Gastroesophageal sphincter (tissue), 4 donors: ENCODE data around the gene SYNPR. TPM values are rescaled to one million over a fixed set of nuclear protein-coding genes. Genes with fewer than 3 reads are reported as not detected.

Experiments
- ATAC-seq: fragments of 150-250 bp; one replicate; pipeline ENCODE4 v1.9.1; 2016; ENCODE audit warnings: mild to moderate bottlenecking, moderate library complexity
- H3K27ac ChIP-seq, 4 donors: fragments of 200-600 bp; sonication (generic) in 3 of 4; 1 replicate in 3 of 4; 2 replicates in 1 of 4; pipeline ENCODE4 v1.5.1; 2016 to 2019
- H3K27me3 ChIP-seq: fragments of 200-600 bp; sonication (generic); one replicate; pipeline ENCODE4 v1.5.1; 2019
- H3K36me3 ChIP-seq, 2 donors: fragments of 200-600 bp; sonication (generic); one replicate each; pipeline ENCODE4 v1.5.1; 2019; ENCODE audit warnings: control low read depth in 1 of 2
- H3K4me1 ChIP-seq, 3 donors: fragments of 200-600 bp; sonication (generic); 1 replicate in 2 of 3; 2 replicates in 1 of 3; pipeline ENCODE4 v1.5.1; 2016 to 2019; ENCODE audit warnings: control low read depth in 2 of 3
- H3K4me3 ChIP-seq, 2 donors: fragments of 200-600 bp; sonication (generic); one replicate each; pipeline ENCODE4 v1.5.1; 2019; ENCODE audit warnings: mild to moderate bottlenecking in 1 of 2, moderate library complexity in 1 of 2
- H3K9me3 ChIP-seq, 3 donors: fragments of 200-600 bp; sonication (generic); one replicate each; pipeline ENCODE4 v1.5.1; 2017 to 2019; ENCODE audit warnings: control low read depth in 2 of 3
- EP300 ChIP-seq: sonication (generic); formaldehyde crosslinking; IDR thresholded peaks from one replicate; pipeline ENCODE4 v1.6.1; 2017; ENCODE audit warnings: antibody characterized with exemption, mild to moderate bottlenecking
- POLR2A ChIP-seq, 2 donors: fragments of 450-650 bp; IDR thresholded peaks; one replicate each; pipeline ENCODE4 v1.6.1; 2017; ENCODE audit warnings: antibody characterized with exemption in 2 of 2, mild to moderate bottlenecking in 2 of 2, moderate library complexity in 1 of 2
- POLR2AphosphoS5 ChIP-seq: sonication (generic); formaldehyde crosslinking; IDR thresholded peaks from one replicate; pipeline ENCODE4 v1.6.1; 2017; ENCODE audit warnings: antibody characterized with exemption
- WGBS, 2 donors: methylation state at CpG; one replicate each; pipeline ENCODE4 v1.1.5; 2018; ENCODE audit warnings: low coverage in 1 of 2; 5-methylcytosine and 5-hydroxymethylcytosine counted together
- total RNA-seq, 4 donors: library from RNA; depleted of rRNA; stranded (reverse); fragments of >200 nt; gene quantifications; one replicate each; pipeline ENCODE4 v1.1.0, GENCODE V29; 2016
- TF ChIP-seq, protein P1 (sequence below), 4 experiments: fragments of 200-600 bp in 2 of 4; fragments of 450-650 bp in 2 of 4; sonication (generic) in 1 of 4; IDR thresholded peaks; one replicate each; pipeline ENCODE4 v1.5.1; 2017 to 2019; ENCODE audit warnings: antibody characterized with exemption in 4 of 4, mild to moderate bottlenecking in 2 of 4, moderate library complexity in 2 of 4

Gene SYNPR
- total RNA-seq, 4 donors from 2014 or later: 0.47 TPM; not detected in 3

DNA sequence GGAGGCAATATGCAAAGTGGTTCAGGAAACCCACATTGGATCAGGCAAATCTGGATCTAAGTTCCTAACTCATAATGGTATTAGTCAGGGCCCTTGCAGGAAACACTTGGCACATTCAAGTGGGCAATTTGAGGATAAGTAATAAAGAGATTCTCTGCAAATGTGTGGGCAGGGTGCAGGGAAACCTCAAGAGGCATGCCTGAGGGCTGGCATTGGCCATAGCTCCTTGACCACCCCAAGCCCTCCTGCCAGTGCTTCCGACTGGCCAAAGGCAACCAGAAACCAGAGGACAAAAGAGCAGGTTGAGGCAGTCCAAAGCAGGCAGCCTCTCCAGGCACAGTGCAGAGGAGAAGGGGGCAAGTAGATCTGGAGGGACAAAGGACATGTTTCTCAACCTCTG, 243.5 kb downstream of the SYNPR start:
- no peak overlapping the region for H3K27ac ChIP-seq
- no peak for ATAC-seq
- no peaks in the 10 kb centered on the region for H3K36me3 ChIP-seq
- no peaks in the 10 kb centered on the region for H3K4me1 ChIP-seq
- TF ChIP-seq POLR2A (IDR thresholded peaks at IDR 0.05): no peak
- TF ChIP-seq, protein P1, sequence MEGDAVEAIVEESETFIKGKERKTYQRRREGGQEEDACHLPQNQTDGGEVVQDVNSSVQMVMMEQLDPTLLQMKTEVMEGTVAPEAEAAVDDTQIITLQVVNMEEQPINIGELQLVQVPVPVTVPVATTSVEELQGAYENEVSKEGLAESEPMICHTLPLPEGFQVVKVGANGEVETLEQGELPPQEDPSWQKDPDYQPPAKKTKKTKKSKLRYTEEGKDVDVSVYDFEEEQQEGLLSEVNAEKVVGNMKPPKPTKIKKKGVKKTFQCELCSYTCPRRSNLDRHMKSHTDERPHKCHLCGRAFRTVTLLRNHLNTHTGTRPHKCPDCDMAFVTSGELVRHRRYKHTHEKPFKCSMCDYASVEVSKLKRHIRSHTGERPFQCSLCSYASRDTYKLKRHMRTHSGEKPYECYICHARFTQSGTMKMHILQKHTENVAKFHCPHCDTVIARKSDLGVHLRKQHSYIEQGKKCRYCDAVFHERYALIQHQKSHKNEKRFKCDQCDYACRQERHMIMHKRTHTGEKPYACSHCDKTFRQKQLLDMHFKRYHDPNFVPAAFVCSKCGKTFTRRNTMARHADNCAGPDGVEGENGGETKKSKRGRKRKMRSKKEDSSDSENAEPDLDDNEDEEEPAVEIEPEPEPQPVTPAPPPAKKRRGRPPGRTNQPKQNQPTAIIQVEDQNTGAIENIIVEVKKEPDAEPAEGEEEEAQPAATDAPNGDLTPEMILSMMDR (IDR thresholded peaks at IDR 0.05): no peak
- no peak for TF ChIP-seq EP300
- TF ChIP-seq POLR2AphosphoS5: no peak
- H3K4me3 ChIP-seq: no peak overlapping the region
- H3K27me3 ChIP-seq: no peaks in the 10 kb centered on the region
- WGBS, 2 donors: 67 to 75% methylated on average over 1 of the region's 1 CpG
- H3K9me3 ChIP-seq: no peaks in the 10 kb centered on the region

DNA sequence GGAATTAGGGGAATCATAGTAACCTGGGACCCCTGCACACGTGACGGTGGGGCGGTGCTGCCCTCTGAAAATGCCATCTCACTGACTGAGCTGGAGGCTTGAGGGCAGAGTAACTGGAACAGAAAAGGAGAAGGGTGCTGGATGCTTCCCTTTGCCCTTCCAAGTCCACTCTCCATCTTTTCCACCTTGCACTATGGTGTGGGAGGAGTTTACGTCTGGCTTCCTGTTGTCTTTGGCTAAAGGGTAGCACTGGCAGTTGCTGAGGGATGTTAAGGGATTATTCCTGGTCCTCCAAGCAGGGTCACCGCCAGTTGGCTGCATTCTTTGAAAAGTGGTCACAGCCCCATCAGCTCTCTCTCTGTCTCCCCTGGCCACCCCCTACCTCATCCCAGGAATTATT, 245.0 kb downstream of the SYNPR start:
- no peaks in the 10 kb centered on the region for H3K27me3 ChIP-seq
- TF ChIP-seq, protein P1 (IDR thresholded peaks at IDR 0.05): no peak
- no peak overlapping the region for H3K27ac ChIP-seq
- H3K4me1 ChIP-seq: no peaks in the 10 kb centered on the region
- WGBS, 2 donors: 38 to 61% methylated on average over 2 to 4 of the region's 5 CpGs
- no peaks in the 10 kb centered on the region for H3K9me3 ChIP-seq
- H3K36me3 ChIP-seq: no peaks in the 10 kb centered on the region
- no peak for ATAC-seq
- H3K4me3 ChIP-seq: no peak overlapping the region

DNA sequence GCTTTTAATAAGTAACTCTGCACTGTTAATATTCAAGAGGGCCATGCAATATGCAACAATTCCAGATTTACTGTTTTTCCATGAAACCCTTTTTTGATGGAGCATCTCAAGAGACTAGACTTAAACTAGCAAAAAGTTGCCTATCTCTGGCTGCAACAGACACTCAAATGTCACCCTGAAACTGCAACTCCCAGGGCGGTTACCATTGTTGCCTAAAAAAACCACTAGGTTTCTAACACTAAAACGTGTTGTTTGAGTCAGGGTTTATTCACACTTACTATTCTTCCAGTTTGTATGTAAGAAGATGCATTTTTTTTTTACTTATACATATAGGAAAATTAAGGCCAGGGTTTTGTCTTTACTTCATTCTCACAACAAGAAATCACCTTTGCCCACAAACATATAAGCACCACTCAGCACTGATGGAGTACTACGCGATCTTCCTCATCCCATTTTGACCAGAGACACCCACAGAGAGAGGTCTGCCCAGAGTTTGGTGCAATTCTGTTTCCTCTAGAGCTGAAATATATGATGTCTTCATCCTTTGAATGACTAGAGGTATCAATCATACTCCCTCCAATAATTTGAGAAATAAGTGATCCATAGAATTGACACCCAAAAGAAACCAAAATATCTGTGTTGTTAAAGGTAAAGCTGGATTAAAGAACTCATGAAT, 250.4 kb downstream of the SYNPR start:
- TF ChIP-seq POLR2AphosphoS5: no peak
- no peak for TF ChIP-seq POLR2A (IDR thresholded peaks at IDR 0.05)
- no peak for TF ChIP-seq EP300
- H3K27me3 ChIP-seq: no peaks in the 10 kb centered on the region
- 63 to 73% methylated on average over 3 to 4 of the region's 4 CpGs for WGBS, 2 donors
- no peaks in the 10 kb centered on the region for H3K36me3 ChIP-seq
- no peaks in the 10 kb centered on the region for H3K9me3 ChIP-seq
- no peaks in the 10 kb centered on the region for H3K4me1 ChIP-seq
- H3K27ac ChIP-seq: no peak overlapping the region
- no peak overlapping the region for H3K4me3 ChIP-seq
- no peak for ATAC-seq

DNA sequence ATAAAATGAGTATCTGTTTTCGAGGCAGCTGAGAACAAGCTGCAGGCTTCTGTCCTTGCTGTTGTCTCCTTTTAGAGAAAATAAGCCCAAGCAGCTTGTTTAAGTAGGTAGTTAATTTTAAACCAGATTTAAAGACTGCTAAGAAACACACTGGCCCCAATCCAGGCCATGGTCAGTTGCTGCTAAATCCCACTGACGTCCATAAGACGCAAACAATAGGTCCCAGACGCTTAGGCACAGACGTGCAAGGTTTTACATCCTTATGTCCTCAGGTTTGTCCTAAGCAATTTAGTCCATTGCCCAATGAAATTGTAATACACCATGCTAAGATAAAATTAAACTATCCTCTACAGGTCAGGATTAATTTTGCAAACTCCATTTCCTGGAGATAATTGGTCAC, 254.4 kb downstream of the SYNPR start:
- no peak overlapping the region for H3K27ac ChIP-seq
- WGBS, 2 donors: 46% methylated on average over 2 of the region's 5 CpGs; no CpG with 5 or more reads in 1 of the 2 donors

DNA sequence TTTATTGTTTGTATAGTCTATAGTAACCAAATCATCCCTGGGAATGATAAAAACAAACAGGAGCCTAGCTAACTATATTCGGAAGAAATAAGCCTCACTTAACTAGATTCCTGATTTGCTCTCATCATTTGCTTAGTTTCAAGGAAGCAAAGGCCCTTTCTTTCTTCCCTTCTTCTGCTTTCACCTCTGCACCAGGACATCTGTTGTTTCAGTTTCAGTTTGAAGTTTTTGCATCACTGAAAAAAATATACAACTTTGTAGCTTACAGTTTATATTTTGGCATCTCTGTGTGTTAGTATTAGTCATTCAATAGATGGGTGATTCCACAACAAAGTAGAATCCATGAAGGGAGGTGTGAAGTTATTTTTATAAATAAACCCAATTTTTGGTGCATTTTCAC, 260.8 kb downstream of the SYNPR start:
- no peak for ATAC-seq
- H3K27ac ChIP-seq: no peak overlapping the region
- H3K4me1 ChIP-seq: no peaks in the 10 kb centered on the region
- TF ChIP-seq, protein P1 (IDR thresholded peaks at IDR 0.05): no peak
- no peak for TF ChIP-seq EP300
- no peak for TF ChIP-seq POLR2AphosphoS5
- no peak for TF ChIP-seq POLR2A (IDR thresholded peaks at IDR 0.05)
- H3K27me3 ChIP-seq: no peaks in the 10 kb centered on the region
- 64 to 67% methylated on average over 1 of the region's 1 CpG for WGBS, 2 donors
- H3K9me3 ChIP-seq: no peaks in the 10 kb centered on the region
- H3K36me3 ChIP-seq: no peaks in the 10 kb centered on the region
- no peak overlapping the region for H3K4me3 ChIP-seq

More for the DNA sequence above, 254.4 kb downstream of the SYNPR start:
- ATAC-seq: no peak
- Histone ChIP-seq H3K4me1 (no peaks in the 10 kb centered on the region), H3K4me3 (no peak overlapping the region), H3K9me3 (no peaks in the 10 kb centered on the region), H3K36me3 (no peaks in the 10 kb centered on the region), H3K27me3 (no peaks in the 10 kb centered on the region)
- no peak for TF ChIP-seq EP300

DNA sequence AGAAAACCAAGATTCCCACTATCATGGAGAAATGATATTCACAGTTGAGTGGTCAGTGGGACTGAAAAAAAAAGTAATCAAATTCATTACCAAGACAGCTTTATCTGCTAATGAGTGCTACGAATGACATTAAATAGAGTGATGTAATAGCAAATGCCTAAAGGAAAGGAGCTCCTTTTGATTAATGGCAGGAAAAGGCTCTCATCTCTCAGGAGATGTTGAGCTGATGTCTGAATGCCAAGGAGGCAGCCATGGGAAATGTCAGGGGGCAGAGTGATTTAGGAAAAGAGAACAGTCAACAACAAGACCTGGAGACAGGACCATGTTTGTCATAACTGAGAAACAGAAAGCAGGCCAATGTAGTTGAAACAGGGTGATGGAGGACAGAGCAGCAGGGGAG, 277.7 kb downstream of the SYNPR start:
- TF ChIP-seq, protein P1 (IDR thresholded peaks at IDR 0.05): no peak
- TF ChIP-seq POLR2A (IDR thresholded peaks at IDR 0.05) (no peak), EP300 (no peak), POLR2AphosphoS5 (no peak)
- H3K27me3 ChIP-seq: no peaks in the 10 kb centered on the region
- H3K27ac ChIP-seq: no peak overlapping the region
- no peak for ATAC-seq
- H3K4me3 ChIP-seq: no peak overlapping the region
- H3K9me3 ChIP-seq: no peaks in the 10 kb centered on the region
- 17 to 50% methylated on average over 1 of the region's 1 CpG for WGBS, 2 donors
- H3K4me1 ChIP-seq: no peaks in the 10 kb centered on the region
- H3K36me3 ChIP-seq: no peaks in the 10 kb centered on the region
